Stimulated activated CD8-positive, alpha-beta memory T cell treated with anti-CD3 and anti-CD28 coated beads, Interleukin-7, amount 100 ng/mL, for 48 hours (primary cell): ENCODE results near the gene RNF148.
"Not testable (repeated sequence)": the region's sequence is repeated elsewhere in the genome, so short reads cannot be mapped to it uniquely, and the experiment has no call there.

Experiments
- DNase-seq, 2 donors: peaks; one replicate each; pipeline ENCODE4 v3.0.0-alpha.2; 2020; ENCODE audit warnings: low read depth in 1 of 2; ENCODE audit errors: extremely low read depth in 1 of 2

Gene RNF148

DNA sequence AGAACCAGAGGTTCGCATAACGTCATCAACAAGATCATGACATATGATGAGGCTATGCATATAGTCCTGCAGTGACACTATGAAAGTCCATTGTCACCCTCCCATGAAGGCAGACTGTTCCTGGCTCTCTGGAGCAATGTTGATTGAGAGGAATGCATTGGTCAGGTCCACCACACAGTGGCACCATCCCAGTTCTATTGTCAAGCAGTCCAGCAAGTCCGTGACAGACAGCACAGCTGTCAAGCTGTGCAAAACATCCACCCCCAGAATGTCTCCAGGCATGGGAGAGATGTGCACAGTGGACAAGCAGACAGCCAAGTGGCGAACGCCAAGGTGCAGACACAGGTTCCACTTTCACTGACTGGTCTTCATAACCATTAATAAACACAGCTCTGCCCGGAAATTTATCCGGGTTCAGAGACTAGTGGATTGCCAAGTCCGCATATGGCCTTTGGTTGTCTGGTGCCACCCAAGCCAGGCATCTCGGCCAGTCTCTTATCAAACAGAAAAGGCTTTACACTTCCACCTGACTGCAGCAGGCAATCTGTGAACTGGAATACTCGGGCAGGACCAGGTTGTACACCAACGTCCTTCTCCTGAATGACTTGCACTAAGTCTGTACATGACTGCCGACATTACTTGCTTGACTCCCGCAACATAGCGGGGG lies 11.0 kb downstream of the RNF148 start:
- DNase-seq, result no peak

DNA sequence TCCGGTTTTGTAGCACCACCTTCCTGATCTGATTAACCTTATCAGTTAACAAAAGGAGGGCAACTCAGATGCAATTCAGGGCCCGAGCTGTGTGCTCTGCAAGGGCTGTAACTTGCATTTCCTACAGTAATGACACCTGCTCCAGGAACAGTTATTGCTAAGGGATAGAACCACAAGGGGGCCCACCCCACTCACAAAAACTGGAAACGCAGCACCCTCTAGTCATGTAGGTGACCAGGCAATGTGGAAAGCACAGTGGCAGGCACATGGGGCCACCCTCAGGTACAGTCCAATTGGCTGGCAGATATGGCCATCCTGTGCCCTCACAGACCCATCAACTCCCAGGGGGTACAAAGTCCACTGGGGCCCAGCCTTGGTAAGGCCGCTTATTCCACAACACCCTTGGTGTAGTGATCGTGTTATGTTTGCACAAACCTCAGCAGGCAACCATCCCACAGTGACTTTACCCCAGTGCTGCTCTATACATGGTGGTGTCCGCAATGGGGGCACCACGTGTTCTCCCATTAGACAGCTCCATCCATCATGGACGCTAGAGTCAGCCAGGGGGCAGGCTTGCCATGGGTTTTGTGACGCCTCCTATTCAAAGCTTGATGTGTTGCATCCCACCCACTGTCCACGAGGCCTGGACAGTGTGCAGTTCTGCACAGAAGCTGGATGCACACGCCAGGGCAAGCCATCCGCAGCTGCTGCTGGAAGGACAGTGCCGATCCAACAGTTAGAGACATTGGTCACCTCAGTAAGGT lies 13.2 kb downstream of the RNF148 start:
- DNase-seq, result no peak

DNA sequence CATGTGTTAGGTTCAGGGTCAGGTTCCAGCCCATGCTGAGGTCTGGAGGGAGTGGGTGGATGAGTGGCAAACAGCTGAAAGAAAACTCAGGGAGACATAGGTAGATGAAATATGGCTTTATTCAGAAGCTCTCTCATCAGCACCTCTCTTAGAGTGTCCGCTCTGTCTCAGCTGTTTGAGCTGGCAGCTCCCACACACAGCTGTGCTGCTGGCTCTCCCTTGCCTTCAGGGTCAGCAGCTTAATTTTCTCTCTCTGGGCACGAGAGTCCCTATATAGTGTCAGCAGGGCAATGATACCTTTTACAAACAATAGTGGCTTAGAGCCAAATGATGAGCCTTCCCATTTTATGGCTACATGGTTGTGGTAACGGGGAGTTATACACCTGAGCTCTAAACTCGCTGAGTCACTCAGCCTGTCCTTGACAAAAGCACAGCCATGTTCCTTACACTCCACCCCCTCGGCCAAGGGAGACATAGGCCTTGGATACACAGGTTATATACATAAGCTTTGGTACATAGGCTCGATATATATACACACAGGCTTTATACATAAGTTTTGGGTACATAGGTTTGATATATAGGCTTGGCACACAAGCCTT lies 14.2 kb downstream of the RNF148 start:
- no peak for DNase-seq

DNA sequence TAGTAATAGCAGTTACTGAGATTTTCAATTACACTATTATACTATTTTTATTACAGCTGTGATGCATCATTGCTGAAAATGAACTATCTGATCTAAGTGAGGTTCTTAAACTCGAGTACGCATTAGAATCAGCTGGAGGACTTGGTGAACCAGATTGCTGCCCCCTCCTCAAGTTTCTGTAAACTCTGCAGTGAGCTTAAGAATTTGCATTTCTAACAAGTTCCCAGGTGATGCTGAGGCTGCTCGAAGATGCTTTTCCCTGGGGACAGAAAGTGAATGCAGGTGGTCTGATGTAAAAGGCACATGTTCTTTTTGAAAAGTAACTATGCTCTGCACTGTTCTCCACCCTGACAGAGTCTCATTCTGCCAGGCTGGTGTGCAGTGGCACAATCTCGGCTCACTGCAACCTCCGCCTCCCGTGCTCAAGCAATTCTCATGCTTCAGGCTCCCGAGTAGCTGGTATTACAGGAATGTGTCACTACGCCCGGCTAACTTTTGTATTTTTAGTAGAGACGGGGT lies 16.3 kb downstream of the RNF148 start:
- DNase-seq, result no peak

DNA sequence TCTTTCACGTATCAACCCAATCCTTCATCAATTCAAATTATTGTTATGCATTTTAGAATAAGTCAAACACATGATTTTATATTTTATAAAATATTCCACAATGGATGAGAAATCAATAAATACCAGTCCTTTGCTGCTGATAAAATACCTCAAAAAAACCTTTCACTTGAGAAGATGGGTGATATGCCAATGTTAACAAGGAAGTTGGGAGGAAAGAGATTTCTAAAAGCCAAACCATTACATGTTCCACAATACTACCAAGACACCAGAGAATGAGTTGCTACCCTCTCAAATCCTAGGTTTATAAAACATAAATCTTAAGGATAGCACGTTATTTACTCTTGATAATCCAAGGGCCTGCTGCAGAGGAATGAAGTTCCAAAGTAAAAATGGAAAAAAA lies 18.2 kb downstream of the RNF148 start:
- no peak for DNase-seq

DNA sequence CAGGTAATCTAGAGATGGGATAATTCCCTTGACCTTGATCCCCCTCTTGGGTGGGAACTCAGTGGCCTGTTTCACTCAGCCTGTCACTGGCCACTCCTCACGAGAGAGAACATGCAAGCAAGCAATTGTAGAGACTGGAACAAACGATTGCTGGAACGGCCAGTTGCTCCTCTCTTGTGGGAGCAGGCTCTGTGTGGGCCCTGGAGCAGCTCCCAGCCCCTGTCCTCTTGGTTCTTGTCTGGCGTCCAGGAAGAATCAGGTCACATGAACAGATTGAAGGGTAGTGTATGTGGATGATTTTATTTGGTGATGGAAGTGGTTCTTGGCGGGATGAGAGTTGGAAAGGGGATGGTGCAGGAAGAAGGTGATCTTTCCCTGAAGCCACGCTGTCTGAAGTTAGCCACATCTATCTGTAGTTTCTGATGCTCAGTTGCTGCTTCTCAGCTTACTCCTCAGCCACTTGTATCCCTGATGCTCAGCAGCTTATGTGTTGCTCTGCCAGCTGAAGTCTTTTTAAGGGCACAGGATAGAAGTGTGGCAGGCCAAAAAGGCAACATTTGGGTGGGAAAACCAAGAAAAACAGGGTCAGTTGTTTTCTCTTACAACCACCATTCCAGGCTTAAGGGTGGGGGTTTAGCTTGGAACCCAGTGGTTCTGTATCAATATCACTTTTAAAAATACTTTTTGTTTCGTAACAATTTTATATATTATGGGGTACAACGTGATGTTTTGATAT lies 19.7 kb downstream of the RNF148 start:
- no peak for DNase-seq

DNA sequence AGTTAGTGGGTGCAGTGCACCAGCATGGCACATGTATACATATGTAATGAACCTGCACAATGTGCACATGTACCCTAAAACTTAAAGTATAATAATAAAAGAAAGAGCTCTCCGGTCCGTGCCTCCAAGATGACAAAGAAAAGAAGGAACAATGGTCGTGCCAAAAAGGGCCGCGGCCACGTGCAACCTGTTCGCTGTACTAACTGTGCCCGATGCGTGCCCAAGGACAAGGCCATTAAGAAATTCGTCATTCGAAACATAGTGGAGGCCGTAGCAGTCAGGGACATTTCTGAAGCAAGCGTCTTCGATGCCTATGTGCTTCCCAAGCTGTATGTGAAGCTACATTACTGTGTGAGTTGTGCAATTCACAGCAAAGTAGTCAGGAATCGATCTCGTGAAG lies 21.5 kb downstream of the RNF148 start:
- not testable (repeated sequence) for DNase-seq

DNA sequence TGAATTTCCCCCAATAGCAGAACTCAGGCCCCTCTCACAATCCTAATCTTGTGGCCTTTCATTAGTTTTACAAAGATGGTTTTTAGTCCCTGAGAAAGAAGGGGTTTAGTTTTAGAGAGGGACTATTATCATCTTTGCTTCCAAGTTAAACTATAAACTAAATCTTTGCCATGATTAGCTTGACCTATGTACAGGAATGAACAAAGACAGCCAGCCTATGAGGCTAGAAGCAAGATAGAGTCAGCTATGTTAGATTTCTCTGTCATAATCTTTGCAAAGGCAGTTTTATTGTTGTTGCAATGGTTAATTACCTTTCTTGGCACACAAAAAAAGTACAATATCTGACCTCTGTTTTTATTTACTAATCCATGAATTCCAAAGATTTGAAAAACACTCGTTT lies 22.9 kb downstream of the RNF148 start:
- DNase-seq, result no peak

DNA sequence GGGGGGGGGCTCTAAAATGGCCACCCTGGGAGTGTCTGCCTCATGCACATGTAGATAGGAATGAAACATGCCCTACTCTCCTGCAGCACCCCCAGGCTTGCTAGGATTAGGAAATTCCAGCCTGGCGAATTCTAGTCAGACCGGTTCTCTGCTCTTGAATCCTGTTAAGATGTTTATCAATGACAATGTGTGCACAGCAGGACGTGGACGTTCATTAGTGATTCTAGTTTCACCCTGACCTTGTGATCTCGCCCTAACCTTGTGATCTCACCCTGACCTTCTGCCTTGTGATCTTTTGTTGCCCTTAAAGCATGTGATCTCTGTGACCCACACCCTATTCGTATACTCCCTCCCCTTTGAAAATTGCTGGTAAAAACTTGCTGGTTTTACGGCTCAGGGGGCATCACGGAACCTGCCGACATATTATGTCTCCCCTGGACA lies 23.4 kb downstream of the RNF148 start:
- not testable (repeated sequence) for DNase-seq

DNA sequence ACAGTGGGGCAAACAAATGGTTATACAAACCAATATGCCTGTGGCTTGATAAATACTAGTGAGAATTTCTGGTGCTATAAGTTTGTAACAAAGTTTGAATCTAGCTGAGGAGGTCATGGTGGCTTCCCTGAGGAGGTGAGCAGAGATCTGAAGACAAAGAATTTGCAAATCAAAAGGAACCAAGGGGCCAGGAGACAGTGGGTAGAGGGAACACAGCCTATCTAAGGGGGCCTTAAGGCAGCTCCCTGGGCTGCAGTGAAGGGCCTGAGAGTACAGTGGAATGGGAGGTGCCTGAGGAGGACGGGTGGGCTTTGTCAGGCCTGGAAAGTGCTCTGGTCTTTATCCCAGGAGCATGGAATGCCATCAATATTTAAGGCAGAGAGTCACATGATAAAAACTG lies 25.6 kb downstream of the RNF148 start:
- DNase-seq, result no peak

DNA sequence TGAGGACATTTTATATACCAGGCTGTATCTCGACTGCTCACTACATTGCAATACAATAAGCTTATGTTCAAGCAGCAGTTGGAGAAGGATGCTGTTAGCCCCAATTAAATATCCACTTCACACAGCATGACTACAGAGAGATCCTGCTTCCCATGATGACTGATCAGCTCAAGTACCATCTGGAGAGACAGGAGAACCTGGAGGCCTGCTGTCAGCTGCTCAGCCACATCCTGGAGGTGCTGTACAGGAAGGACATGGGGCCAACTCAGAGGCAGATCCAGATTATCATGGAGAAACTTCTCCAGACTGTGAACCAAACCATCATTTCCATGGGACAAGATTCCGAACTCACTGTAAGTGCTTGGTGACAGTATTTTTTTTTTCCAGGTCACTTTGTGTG lies 26.3 kb downstream of the RNF148 start:
- DNase-seq, result no peak

DNA sequence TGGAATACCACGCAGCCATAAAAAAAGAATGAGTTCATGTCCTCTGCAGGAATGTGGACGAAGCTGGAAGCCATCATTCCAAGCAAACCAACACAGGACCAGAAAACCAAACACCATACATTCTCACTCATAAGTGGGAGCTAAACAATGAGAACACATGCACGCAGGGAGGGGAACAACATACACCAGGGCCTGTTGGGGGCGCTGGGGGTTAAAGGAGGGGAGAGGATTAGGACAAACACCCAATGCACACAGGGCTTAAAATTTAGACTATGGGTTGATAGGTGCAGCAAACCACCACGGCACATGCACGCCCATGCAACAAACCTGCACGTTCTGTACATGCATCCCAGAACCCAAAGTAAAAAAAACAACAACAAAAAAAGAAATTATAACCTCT lies 27.1 kb downstream of the RNF148 start:
- DNase-seq, result no peak

DNA sequence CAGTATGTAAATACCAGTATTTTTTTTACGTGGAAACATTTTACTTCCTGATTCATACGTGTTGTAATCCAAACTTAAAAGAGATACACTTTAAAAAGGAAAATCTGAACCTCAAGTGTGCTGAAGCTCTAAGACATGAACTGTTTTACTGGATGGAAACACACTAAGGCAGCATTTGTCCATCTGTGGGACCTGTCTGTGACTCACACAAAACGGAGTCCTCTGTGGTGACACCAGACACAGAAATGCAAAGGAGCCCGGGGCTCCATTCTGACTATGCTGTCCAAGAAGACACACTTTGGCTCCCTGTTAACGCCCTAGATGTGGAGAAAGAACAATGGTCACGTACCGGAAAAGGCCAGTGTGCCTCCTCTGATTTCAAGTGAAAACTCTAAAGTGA lies 27.7 kb downstream of the RNF148 start:
- DNase-seq, result no peak

DNA sequence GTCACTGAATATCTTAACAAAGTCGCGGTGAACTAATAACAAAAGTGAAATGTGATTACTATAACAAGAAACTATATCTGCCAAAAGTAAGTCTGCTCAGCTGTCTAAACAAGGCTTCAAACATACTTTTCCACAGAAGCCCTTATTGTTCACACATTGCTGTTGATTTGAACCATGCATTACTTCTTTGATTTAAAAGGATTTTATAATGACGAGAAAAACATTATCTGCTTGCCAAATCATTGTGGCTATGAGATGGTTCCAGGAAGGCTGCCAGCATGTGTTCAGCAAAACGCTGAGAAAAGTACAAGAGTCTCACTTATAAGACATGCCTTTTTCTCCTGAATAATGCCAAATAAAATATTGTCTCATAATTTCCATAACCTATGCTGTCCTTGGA lies 28.2 kb downstream of the RNF148 start:
- DNase-seq, result no peak

DNA sequence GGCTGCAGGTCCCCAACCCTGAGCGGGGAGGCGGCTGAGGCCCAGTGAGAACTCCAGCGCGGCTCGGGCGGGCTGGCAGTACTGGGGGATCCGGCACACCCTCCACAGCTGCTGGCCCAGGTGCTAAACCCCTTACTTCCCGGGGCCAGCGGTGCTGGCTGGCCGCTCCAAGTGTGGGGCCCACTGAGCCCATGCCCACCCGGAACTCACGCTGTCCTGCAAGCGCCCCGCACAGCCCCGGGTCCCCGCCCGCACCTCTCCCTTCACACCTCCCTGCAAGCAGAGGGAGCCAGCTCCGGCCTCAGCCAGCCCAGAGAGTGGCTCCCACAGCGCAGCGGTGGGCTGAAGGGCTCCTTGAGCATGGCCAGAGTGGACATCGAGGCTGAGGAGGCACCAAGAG lies 28.8 kb downstream of the RNF148 start:
- no peak for DNase-seq

DNA sequence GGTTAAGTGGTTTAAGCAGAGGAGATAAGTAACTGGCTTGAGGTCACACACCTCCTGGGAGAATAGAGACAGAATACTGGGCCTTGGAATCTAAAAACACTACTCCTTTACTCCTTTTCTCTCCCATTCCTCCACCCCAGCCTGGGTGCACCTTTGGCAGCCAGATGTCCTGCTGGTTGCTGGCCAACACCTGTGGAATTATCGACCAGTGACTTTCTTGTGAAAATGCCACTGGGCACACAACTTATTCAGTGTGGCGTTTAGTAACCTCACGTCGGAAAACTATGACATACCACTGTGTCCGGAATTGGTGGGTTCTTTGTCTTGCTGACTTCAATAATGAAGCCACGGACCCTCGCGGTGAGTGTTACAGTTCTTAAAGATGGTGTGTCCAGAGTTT lies 30.2 kb downstream of the RNF148 start:
- DNase-seq, result no peak

DNA sequence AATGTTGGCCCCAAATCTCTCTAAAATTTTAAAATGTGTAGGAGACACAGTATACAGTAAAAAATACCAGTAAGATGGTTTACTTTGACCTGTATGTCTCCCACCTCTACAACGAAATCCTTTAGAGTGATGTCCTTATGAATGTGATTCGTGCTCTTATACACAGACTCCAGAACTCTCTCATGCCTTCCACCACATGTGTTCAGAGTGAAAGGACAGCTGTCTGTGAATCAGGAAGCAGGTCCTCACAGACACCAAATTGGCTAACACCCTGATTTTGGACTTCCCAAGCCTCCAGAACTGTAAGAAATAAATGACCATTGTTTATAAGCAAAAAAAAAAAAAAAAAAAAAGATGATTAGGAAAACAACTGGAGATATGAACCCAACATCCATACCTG lies 39.0 kb downstream of the RNF148 start:
- no peak for DNase-seq

DNA sequence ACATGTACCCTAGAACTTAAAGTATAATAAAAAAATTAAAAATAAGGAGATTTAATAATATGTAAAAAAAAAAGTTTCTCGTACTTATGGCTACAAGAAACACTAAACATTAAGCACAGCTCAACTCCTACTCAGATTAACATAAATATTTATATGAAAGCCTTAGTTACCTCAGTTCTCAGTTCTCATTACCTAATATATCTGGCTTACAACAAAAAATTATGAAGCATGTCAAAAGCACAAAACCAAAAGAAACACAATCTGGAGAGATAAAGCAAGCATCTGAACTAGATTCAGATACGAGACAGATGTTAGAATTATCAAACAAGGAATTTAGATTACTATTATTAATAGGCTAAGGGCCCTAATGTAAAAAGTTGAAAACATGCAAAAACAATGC lies 43.9 kb downstream of the RNF148 start:
- no peak for DNase-seq

DNA sequence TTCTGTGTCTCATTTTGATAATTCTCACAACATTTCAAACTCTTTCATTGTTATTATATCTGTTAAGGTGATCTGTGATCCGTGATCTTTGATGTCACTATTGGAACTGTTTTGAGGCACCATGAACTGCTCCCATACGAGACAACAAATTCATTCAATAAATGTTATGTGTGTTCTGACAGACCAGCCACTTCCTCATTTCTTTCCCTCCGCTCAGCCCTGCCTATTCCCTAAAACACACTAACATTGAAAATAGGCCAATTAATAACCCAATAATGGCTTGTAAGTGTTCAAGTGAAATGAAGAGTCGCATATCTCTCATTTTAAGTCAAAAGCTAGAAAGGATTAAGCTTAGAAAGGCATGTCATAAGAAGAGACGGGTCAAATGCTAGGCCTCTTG lies 49.0 kb downstream of the RNF148 start:
- no peak for DNase-seq

DNA sequence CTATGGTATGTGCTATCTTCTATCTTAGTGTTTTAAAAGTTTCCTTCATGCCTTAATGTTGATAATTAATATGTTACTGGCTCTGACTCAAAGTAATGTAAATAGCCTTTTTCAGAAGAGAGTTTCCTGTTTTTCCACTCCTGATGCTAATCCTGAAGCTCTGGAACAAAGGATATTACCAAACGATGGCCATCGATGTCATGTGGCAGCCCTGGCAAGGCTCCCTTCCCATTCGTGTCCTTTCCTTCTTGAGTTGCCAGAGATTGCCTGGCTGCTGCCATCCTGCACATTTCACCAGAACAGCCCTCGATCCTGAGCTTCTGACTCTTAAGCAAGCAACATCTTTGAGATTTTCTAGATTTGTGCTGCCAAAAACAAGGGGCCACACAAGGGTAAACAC lies 49.8 kb downstream of the RNF148 start:
- no peak for DNase-seq
